Neural cell (in vitro differentiated cells): ENCODE results near the gene SCLY. TPM values are rescaled to one million over a fixed set of nuclear protein-coding genes. Genes with fewer than 3 reads are reported as not detected.

Experiments
- H2AFZ ChIP-seq: fragments of 200-600, 300-800 bp; sonication (generic), shearing (Covaris generic); 2 replicates; pipeline ENCODE4 v1.6.0; 2014; ENCODE audit warnings: low read depth, mild to moderate bottlenecking, antibody characterized with exemption, low read length, moderate library complexity
- H3F3A ChIP-seq: fragments of 200-600 bp; shearing (Covaris generic); 2 replicates; pipeline ENCODE4 v1.6.1; 2016; ENCODE audit warnings: mild to moderate bottlenecking, moderate library complexity, mixed read lengths, antibody characterized with exemption, low read length; ENCODE audit not compliant: insufficient read depth, poor library complexity, severe bottlenecking
- H3K27ac ChIP-seq: fragments of 200-600, 300-800 bp; sonication (generic), shearing (Covaris generic); 2 replicates; pipeline ENCODE4 v1.5.1; 2014; ENCODE audit warnings: mild to moderate bottlenecking, low read length, moderate library complexity
- H3K27me3 ChIP-seq: fragments of 300-800, 200-600 bp; sonication (generic), shearing (Covaris generic); 2 replicates; pipeline ENCODE4 v1.6.0; 2014; ENCODE audit warnings: mild to moderate bottlenecking, low read depth, low read length, moderate library complexity; ENCODE audit not compliant: insufficient read depth
- H3K36me3 ChIP-seq: fragments of 300-800, 200-600 bp; sonication (generic), shearing (Covaris generic); 2 replicates; pipeline ENCODE4 v1.5.1; 2014; ENCODE audit warnings: mild to moderate bottlenecking, antibody characterized with exemption, low read length, moderate library complexity; ENCODE audit not compliant: insufficient read depth
- H3K4me2 ChIP-seq: fragments of 300-800, 200-600 bp; sonication (generic), shearing (Covaris generic); 2 replicates; pipeline ENCODE4 v1.6.0; 2014; ENCODE audit warnings: mild to moderate bottlenecking, low read length
- H3K4me3 ChIP-seq: fragments of 300-800, 200-600 bp; sonication (generic), shearing (Covaris generic); 2 replicates; pipeline ENCODE4 v1.5.1; 2014; ENCODE audit warnings: mild to moderate bottlenecking, low read length, moderate library complexity
- H3K79me2 ChIP-seq: fragments of 200-600 bp; shearing (Covaris generic); replicated peaks from 2 replicates; pipeline ENCODE4 v1.6.0; 2014; ENCODE audit warnings: mild to moderate bottlenecking, low read length, moderate library complexity; ENCODE audit not compliant: insufficient read depth
- H3K9ac ChIP-seq: fragments of 300-800, 200-600 bp; sonication (generic), shearing (Covaris generic); 2 replicates; pipeline ENCODE4 v1.6.1; 2016; ENCODE audit warnings: mild to moderate bottlenecking, low read length, mixed read lengths
- H3K9me2 ChIP-seq: fragments of 200-600 bp; shearing (Covaris generic); 2 replicates; pipeline ENCODE4 v1.6.1; 2016; ENCODE audit warnings: mild to moderate bottlenecking, low read length, mixed read lengths; ENCODE audit not compliant: insufficient read depth
- H3K9me3 ChIP-seq: fragments of 200-600, 300-800 bp; sonication (generic), shearing (Covaris generic); 2 replicates; pipeline ENCODE4 v1.6.1; 2016; ENCODE audit warnings: mild to moderate bottlenecking, mixed run types, low read length, moderate library complexity, mixed read lengths
- H4K20me1 ChIP-seq: fragments of 200-600 bp; shearing (Covaris generic); 2 replicates; pipeline ENCODE4 v1.6.1; 2016; ENCODE audit warnings: mild to moderate bottlenecking, mixed run types; ENCODE audit not compliant: insufficient read depth
- EP300 ChIP-seq: fragments of 450-650 bp; conservative IDR thresholded peaks from 2 replicates; pipeline ENCODE4 v1.6.1; 2014; ENCODE audit warnings: antibody characterized with exemption, mild to moderate bottlenecking, moderate library complexity; ENCODE audit not compliant: poor library complexity, severe bottlenecking
- EZH2 ChIP-seq: fragments of 200-600, 300-800 bp; shearing (Covaris generic), sonication (generic); IDR thresholded peaks from 2 replicates; pipeline ENCODE4 v1.6.1; 2014; ENCODE audit warnings: antibody characterized with exemption, low read length, borderline replicate concordance, mild to moderate bottlenecking; ENCODE audit not compliant: insufficient read depth, poor library complexity, severe bottlenecking
- MXI1 ChIP-seq: fragments of 450-650 bp; conservative IDR thresholded peaks from 2 replicates; pipeline ENCODE4 v1.6.1; 2014; ENCODE audit warnings: antibody characterized with exemption, mild to moderate bottlenecking; ENCODE audit not compliant: poor library complexity, severe bottlenecking
- POLR2AphosphoS5 ChIP-seq: IDR thresholded peaks from 2 replicates; pipeline ENCODE4 v1.6.1; 2012
- RAD21 ChIP-seq: fragments of 450-650 bp; conservative IDR thresholded peaks from 2 replicates; pipeline ENCODE4 v1.6.1; 2014; ENCODE audit warnings: antibody characterized with exemption, mild to moderate bottlenecking, moderate library complexity
- SMC3 ChIP-seq: fragments of 450-650 bp; conservative IDR thresholded peaks from 2 replicates; pipeline ENCODE4 v1.6.1; 2014; ENCODE audit warnings: antibody characterized with exemption, mild to moderate bottlenecking, moderate library complexity; ENCODE audit not compliant: poor library complexity
- TAF1 ChIP-seq: IDR thresholded peaks from 2 replicates; pipeline ENCODE4 v1.6.1; 2012; ENCODE audit warnings: low read depth
- polyA plus RNA-seq: library from polyadenylated mRNA; depleted of rRNA; stranded (reverse); fragments of >200 nt; gene quantifications from 2 replicates; pipeline ENCODE4 v1.2.3, GENCODE V29; 2014
- TF ChIP-seq, protein P1 (sequence below): IDR thresholded peaks from 2 replicates; pipeline ENCODE4 v1.6.1; 2012; ENCODE audit warnings: borderline replicate concordance
- TF ChIP-seq, protein P2 (sequence below): fragments of 450-650 bp; IDR thresholded peaks from 2 replicates; pipeline ENCODE4 v1.5.1; 2014; ENCODE audit warnings: antibody characterized with exemption, mild to moderate bottlenecking, moderate library complexity; ENCODE audit not compliant: poor library complexity, severe bottlenecking

Gene SCLY
- polyA plus RNA-seq, 1 donor from 2014 or later = 15.9 TPM

DNA sequence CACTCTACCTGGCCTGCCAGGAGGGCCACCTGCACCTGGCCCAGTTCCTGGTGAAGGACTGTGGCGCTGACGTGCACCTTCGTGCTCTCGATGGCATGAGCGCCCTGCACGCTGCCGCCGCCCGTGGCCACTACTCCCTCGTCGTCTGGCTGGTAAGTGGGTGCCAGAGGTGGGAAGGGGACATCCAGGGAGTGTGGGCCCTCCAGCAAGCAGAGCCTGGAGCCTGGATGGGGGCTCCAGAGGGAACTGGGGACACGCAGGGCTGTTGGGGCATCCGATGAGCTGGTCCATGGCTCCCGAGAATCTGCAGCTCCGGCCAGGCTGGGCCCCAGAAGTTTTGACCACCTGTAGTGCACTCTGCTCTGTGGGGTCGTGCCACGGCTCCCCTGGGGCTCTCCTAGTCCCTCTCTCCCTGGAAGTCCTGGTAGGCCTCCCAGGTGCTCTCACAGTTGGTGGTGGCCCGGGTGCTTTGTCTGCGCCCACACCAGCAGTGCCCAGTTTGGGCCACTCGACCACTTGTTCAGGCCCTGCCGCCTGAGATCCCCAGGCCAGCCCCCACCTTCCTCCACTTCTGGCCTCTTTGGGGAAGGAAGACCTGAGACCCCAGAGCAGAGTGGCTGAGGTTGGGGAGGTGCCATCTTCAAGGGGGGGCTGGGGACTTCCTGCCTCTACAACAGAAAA, 44.0 kb downstream of the SCLY start:
- Histone ChIP-seq H3K79me2 (no peaks in the 10 kb centered on the region), H3F3A (no peaks in the 10 kb centered on the region), H3K27ac (no peak overlapping the region), H3K27me3 (no peaks in the 10 kb centered on the region), H3K36me3 (no peaks in the 10 kb centered on the region), H4K20me1 (no peaks in the 10 kb centered on the region), H2AFZ (no peak overlapping the region), H3K9ac (no peak overlapping the region), H3K4me3 (no peak overlapping the region), H3K9me3 (no peaks in the 10 kb centered on the region), H3K4me2 (no peak overlapping the region), H3K9me2 (no peaks in the 10 kb centered on the region)
- no peak for TF ChIP-seq EP300
- TF ChIP-seq, protein P1, sequence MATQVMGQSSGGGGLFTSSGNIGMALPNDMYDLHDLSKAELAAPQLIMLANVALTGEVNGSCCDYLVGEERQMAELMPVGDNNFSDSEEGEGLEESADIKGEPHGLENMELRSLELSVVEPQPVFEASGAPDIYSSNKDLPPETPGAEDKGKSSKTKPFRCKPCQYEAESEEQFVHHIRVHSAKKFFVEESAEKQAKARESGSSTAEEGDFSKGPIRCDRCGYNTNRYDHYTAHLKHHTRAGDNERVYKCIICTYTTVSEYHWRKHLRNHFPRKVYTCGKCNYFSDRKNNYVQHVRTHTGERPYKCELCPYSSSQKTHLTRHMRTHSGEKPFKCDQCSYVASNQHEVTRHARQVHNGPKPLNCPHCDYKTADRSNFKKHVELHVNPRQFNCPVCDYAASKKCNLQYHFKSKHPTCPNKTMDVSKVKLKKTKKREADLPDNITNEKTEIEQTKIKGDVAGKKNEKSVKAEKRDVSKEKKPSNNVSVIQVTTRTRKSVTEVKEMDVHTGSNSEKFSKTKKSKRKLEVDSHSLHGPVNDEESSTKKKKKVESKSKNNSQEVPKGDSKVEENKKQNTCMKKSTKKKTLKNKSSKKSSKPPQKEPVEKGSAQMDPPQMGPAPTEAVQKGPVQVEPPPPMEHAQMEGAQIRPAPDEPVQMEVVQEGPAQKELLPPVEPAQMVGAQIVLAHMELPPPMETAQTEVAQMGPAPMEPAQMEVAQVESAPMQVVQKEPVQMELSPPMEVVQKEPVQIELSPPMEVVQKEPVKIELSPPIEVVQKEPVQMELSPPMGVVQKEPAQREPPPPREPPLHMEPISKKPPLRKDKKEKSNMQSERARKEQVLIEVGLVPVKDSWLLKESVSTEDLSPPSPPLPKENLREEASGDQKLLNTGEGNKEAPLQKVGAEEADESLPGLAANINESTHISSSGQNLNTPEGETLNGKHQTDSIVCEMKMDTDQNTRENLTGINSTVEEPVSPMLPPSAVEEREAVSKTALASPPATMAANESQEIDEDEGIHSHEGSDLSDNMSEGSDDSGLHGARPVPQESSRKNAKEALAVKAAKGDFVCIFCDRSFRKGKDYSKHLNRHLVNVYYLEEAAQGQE = no peak
- no peak for TF ChIP-seq POLR2AphosphoS5
- TF ChIP-seq RAD21 = no peak
- TF ChIP-seq, protein P2, sequence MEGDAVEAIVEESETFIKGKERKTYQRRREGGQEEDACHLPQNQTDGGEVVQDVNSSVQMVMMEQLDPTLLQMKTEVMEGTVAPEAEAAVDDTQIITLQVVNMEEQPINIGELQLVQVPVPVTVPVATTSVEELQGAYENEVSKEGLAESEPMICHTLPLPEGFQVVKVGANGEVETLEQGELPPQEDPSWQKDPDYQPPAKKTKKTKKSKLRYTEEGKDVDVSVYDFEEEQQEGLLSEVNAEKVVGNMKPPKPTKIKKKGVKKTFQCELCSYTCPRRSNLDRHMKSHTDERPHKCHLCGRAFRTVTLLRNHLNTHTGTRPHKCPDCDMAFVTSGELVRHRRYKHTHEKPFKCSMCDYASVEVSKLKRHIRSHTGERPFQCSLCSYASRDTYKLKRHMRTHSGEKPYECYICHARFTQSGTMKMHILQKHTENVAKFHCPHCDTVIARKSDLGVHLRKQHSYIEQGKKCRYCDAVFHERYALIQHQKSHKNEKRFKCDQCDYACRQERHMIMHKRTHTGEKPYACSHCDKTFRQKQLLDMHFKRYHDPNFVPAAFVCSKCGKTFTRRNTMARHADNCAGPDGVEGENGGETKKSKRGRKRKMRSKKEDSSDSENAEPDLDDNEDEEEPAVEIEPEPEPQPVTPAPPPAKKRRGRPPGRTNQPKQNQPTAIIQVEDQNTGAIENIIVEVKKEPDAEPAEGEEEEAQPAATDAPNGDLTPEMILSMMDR = no peak
- no peak for TF ChIP-seq SMC3
- no peak for TF ChIP-seq TAF1
- TF ChIP-seq EZH2 = no peak
- no peak for TF ChIP-seq MXI1

DNA sequence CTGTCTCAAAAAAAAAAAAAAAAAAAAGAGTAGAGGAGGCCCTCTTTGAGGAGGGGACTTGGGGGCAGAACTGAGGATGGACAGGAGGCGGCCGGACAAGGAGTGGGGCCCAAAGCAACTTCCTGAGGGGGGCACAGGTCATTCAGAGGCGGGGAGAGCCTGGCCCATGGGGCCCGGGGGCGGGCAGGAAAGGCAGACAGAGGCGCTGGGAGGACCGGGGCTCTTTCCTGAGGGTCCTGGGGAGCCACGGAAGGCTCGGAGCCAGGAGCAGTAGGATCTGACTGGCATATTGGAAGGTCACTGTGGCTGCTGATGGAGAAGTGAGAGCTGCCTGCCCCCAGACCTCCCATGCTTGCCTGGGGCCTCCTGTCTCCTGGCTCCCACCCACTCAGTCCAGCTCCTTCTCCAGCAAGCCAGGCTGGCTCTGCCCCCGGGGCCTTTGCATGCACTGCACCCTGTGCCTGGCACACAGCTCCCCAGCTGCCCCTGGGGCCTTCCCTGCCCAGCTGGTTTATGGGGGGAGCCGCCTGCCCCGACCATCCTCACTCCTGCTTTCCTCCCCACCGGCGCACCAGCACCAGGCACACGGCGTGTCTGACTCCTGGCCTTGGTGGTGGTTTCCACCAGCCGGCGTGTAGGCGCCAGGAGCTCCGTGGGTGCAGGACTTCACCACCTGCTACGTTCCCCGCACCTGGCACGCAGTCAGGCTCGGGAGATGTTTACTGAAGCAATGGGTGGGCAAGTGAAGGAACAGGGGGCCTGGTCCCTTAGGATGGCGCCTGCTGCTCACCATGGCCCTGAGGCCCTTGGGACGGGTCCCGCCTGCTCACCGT, 44.9 kb downstream of the SCLY start:
- Histone ChIP-seq H3K27ac (no peak overlapping the region), H3K9ac (no peak overlapping the region), H2AFZ (no peak overlapping the region), H3K79me2 (no peaks in the 10 kb centered on the region), H3K9me2 (no peaks in the 10 kb centered on the region), H4K20me1 (no peaks in the 10 kb centered on the region), H3K27me3 (no peaks in the 10 kb centered on the region), H3K36me3 (no peaks in the 10 kb centered on the region), H3F3A (no peaks in the 10 kb centered on the region), H3K4me3 (no peak overlapping the region), H3K9me3 (no peaks in the 10 kb centered on the region), H3K4me2 (no peak overlapping the region)
- TF ChIP-seq TAF1 (no peak), EZH2 (no peak), RAD21 (no peak), SMC3 (no peak), EP300 (no peak)
- TF ChIP-seq, protein P1 = no peak
- TF ChIP-seq, protein P2 = no peak
